ENCODE data around the gene CWH43. TPM values are rescaled to one million over a fixed set of nuclear protein-coding genes. Genes with fewer than 3 reads are reported as not detected.
A peak's percentile ranks its signal among the peaks of the same experiment; 100 is the strongest.

The CWH43 gene
- polyA plus RNA-seq, 1 donor from 2014 or later, result not detected

- no peaks in the 10 kb centered on the region for H3K27me3 ChIP-seq (ENCODE audit: insufficient read depth, low read depth, low read length)
- H3K9ac ChIP-seq (ENCODE audit: low read length), result no peak overlapping the region
- H3K36me3 ChIP-seq (ENCODE audit: insufficient read depth, low read length), result no peaks in the 10 kb centered on the region
- H4K20me1 ChIP-seq (ENCODE audit: insufficient read depth), result no peaks in the 10 kb centered on the region
- no peak overlapping the region for H3K4me3 ChIP-seq (ENCODE audit: low read length)
- no peaks in the 10 kb centered on the region for H3K9me2 ChIP-seq (ENCODE audit: insufficient read depth, low read length)
- no peak overlapping the region for H2AFZ ChIP-seq (ENCODE audit: low read depth, low read length)
- no peaks in the 10 kb centered on the region for H3K9me3 ChIP-seq (ENCODE audit: low read length)
- no peaks in the 10 kb centered on the region for H3K79me2 ChIP-seq (replicated peaks; ENCODE audit: insufficient read depth, low read length)
- no peak overlapping the region for H3K4me2 ChIP-seq (ENCODE audit: low read length)
- no peaks in the 10 kb centered on the region for H3F3A ChIP-seq (ENCODE audit: insufficient read depth, low read length, poor library complexity, severe bottlenecking)
- TF ChIP-seq EZH2 (IDR thresholded peaks at IDR 0.05; ENCODE audit: borderline replicate concordance, insufficient read depth, low read length, poor library complexity, severe bottlenecking) (no peak), RAD21 (conservative IDR thresholded peaks at IDR 0.05) (no peak), MXI1 (conservative IDR thresholded peaks at IDR 0.05; ENCODE audit: poor library complexity, severe bottlenecking) (no peak), EP300 (conservative IDR thresholded peaks at IDR 0.05; ENCODE audit: poor library complexity, severe bottlenecking) (no peak), TAF1 (IDR thresholded peaks at IDR 0.05; ENCODE audit: low read depth) (no peak), POLR2AphosphoS5 (IDR thresholded peaks at IDR 0.05) (no peak), REST (IDR thresholded peaks at IDR 0.05; ENCODE audit: borderline replicate concordance) (no peak), SMC3 (conservative IDR thresholded peaks at IDR 0.05; ENCODE audit: poor library complexity) (no peak)
- TF ChIP-seq, protein P1, sequence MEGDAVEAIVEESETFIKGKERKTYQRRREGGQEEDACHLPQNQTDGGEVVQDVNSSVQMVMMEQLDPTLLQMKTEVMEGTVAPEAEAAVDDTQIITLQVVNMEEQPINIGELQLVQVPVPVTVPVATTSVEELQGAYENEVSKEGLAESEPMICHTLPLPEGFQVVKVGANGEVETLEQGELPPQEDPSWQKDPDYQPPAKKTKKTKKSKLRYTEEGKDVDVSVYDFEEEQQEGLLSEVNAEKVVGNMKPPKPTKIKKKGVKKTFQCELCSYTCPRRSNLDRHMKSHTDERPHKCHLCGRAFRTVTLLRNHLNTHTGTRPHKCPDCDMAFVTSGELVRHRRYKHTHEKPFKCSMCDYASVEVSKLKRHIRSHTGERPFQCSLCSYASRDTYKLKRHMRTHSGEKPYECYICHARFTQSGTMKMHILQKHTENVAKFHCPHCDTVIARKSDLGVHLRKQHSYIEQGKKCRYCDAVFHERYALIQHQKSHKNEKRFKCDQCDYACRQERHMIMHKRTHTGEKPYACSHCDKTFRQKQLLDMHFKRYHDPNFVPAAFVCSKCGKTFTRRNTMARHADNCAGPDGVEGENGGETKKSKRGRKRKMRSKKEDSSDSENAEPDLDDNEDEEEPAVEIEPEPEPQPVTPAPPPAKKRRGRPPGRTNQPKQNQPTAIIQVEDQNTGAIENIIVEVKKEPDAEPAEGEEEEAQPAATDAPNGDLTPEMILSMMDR (IDR thresholded peaks at IDR 0.05; ENCODE audit: poor library complexity, severe bottlenecking), result no peak
- no peak overlapping the region for H3K27ac ChIP-seq (ENCODE audit: low read length)
Observed at GRCh38 chr4:48962636-48963035, 23.4 kb upstream of the CWH43 start.

DNA sequence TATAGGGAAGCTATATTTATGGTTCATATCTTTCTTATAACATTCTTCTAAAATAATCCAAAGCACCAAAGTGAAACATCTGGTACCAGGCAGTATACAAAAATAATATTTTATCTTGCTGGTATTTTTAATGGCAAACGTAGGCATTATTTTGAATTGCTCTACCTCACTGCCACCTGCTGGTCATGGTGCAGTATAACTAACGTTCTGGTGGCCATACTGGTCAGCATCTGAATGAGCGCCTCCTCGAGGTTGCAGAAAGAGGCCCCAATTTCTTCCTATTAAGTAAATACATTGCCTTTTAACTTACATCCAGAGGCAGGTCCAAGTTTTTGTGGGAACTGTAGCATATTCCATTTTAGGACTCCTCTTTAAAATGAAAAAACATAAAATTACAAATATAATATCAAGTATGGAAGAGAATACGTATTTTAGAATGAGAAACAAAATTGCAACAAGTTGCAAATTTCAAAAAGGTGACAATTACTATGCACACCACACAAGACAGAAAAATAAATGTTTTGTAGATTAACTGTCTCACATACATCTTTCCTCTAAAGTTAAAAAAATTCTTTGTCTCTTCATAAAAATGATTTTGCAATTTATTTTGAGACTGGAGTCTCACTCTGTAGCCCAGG, 22.9 kb upstream of the CWH43 start:
- H3K4me3 ChIP-seq (ENCODE audit: low read length), result no peak overlapping the region
- no peaks in the 10 kb centered on the region for H3K36me3 ChIP-seq (ENCODE audit: insufficient read depth, low read length)
- no peaks in the 10 kb centered on the region for H3K79me2 ChIP-seq (replicated peaks; ENCODE audit: insufficient read depth, low read length)
- no peaks in the 10 kb centered on the region for H3K9me3 ChIP-seq (ENCODE audit: low read length)
- H3K27me3 ChIP-seq (ENCODE audit: insufficient read depth, low read depth, low read length), result no peaks in the 10 kb centered on the region
- H2AFZ ChIP-seq (ENCODE audit: low read depth, low read length), result no peak overlapping the region
- no peaks in the 10 kb centered on the region for H3F3A ChIP-seq (ENCODE audit: insufficient read depth, low read length, poor library complexity, severe bottlenecking)
- H4K20me1 ChIP-seq (ENCODE audit: insufficient read depth), result no peaks in the 10 kb centered on the region
- H3K9ac ChIP-seq (ENCODE audit: low read length), result no peak overlapping the region
- no peaks in the 10 kb centered on the region for H3K9me2 ChIP-seq (ENCODE audit: insufficient read depth, low read length)
- TF ChIP-seq EZH2 (IDR thresholded peaks at IDR 0.05; ENCODE audit: borderline replicate concordance, insufficient read depth, low read length, poor library complexity, severe bottlenecking) (no peak), SMC3 (conservative IDR thresholded peaks at IDR 0.05; ENCODE audit: poor library complexity) (peak; percentile 85), EP300 (conservative IDR thresholded peaks at IDR 0.05; ENCODE audit: poor library complexity, severe bottlenecking) (no peak), RAD21 (conservative IDR thresholded peaks at IDR 0.05) (peak; percentile 92)
- TF ChIP-seq, protein P1 (IDR thresholded peaks at IDR 0.05; ENCODE audit: poor library complexity, severe bottlenecking), result peak; percentile 98
- no peak overlapping the region for H3K27ac ChIP-seq (ENCODE audit: low read length)
- H3K4me2 ChIP-seq (ENCODE audit: low read length), result no peak overlapping the region

All from neural cell (in vitro differentiated cells).